T-cell (primary cell): Measurements from ENCODE around the gene HDGF. TPM values are rescaled to one million over a fixed set of nuclear protein-coding genes. Genes with fewer than 3 reads are reported as not detected.

Experiments
- ATAC-seq, 4 experiments: fragments of 200-7000 bp in 3 of 4; fragments of 150-1000 bp in 1 of 4; cut with Tn5 transposase; replicated peaks in 1 of 4; 1 replicate in 3 of 4; 2 replicates in 1 of 4; pipeline ENCODE4 v1.10.0; 2021; ENCODE audit warnings: moderate library complexity in 3 of 4, mild to moderate bottlenecking in 2 of 4, moderate number of reproducible peaks in 1 of 4
- CTCF ChIA-PET, 2 donors: fragments of 300-600 bp; sonication (Branson Sonifier 250); formaldehyde crosslinking; loops; one replicate each; lab custom pipeline; 2022; ENCODE audit warnings: antibody characterized with exemption in 2 of 2; lab: Charles Lee
- POLR2A ChIA-PET, 2 donors: fragments of 300-600 bp; sonication (Branson Sonifier 250); formaldehyde crosslinking; loops; one replicate each; lab custom pipeline; 2022; ENCODE audit warnings: antibody characterized with exemption in 2 of 2; lab: Charles Lee
- DNase-seq, 35 experiments: peaks; one replicate each; pipeline versions ENCODE4 v3.0.0 to v3.0.0-alpha.2; 2013 to 2023
- H3K27ac ChIP-seq: one replicate; pipeline ENCODE4 v1.5.1; 2013; ENCODE audit warnings: low read length
- H3K27me3 ChIP-seq, 2 experiments: replicated peaks in 1 of 2; 1 replicate in 1 of 2; 2 replicates in 1 of 2; pipeline versions ENCODE4 v1.6.1 to v1.7.0; 2013; ENCODE audit warnings: low read length in 1 of 2, mixed read lengths in 1 of 2; ENCODE audit not compliant: control insufficient read depth in 2 of 2, insufficient read depth in 2 of 2; ENCODE audit errors: extremely low read depth in 1 of 2
- H3K36me3 ChIP-seq, 2 donors: 1 replicate in 1 of 2; 2 replicates in 1 of 2; pipeline versions ENCODE4 v1.6.1 to v1.7.0; 2013; ENCODE audit warnings: low read length in 1 of 2; ENCODE audit not compliant: control insufficient read depth in 2 of 2, insufficient read depth in 1 of 2; ENCODE audit errors: extremely low read depth in 1 of 2
- H3K4me1 ChIP-seq, 2 experiments: 1 replicate in 1 of 2; 2 replicates in 1 of 2; pipeline versions ENCODE4 v1.6.1 to v1.7.0; 2013; ENCODE audit warnings: low read length in 2 of 2, mixed read lengths in 1 of 2; ENCODE audit not compliant: insufficient read depth in 2 of 2, control insufficient read depth in 1 of 2; ENCODE audit errors: extremely low read depth in 1 of 2
- H3K4me3 ChIP-seq, 2 donors: 1 replicate in 1 of 2; 2 replicates in 1 of 2; pipeline versions ENCODE4 v1.5.1 to v1.7.0; 2013; ENCODE audit warnings: mild to moderate bottlenecking in 2 of 2, low read length in 1 of 2, moderate library complexity in 1 of 2; ENCODE audit not compliant: control insufficient read depth in 1 of 2; ENCODE audit errors: extremely low read depth in 1 of 2
- H3K9me3 ChIP-seq: 2 replicates; pipeline ENCODE4 v1.7.0; 2013
- H3K27ac Mint-ChIP-seq, 2 donors: one replicate each; pipeline ENCODE4 v1.8.0; 2020 to 2021; ENCODE audit warnings: mild to moderate bottlenecking in 2 of 2, mixed read lengths in 2 of 2
- H3K27me3 Mint-ChIP-seq, 2 donors: one replicate each; pipeline ENCODE4 v1.8.0; 2021 to 2022; ENCODE audit warnings: mixed read lengths in 2 of 2
- H3K36me3 Mint-ChIP-seq: one replicate; pipeline ENCODE4 v1.8.0; 2021; ENCODE audit warnings: mixed read lengths
- H3K4me1 Mint-ChIP-seq, 3 donors: one replicate each; pipeline ENCODE4 v1.8.0; 2020 to 2022; ENCODE audit warnings: mixed read lengths in 3 of 3, mild to moderate bottlenecking in 1 of 3
- H3K4me3 Mint-ChIP-seq, 3 donors: one replicate each; pipeline ENCODE4 v1.8.0; 2020 to 2022; ENCODE audit warnings: mild to moderate bottlenecking in 3 of 3, mixed read lengths in 3 of 3, moderate library complexity in 3 of 3
- H3K9me3 Mint-ChIP-seq, 3 donors: one replicate each; pipeline ENCODE4 v1.8.0; 2020 to 2022; ENCODE audit warnings: mixed read lengths in 3 of 3
- WGBS: methylation state at CpG from one replicate; pipeline ENCODE4 v1.1.5; 2013; ENCODE audit warnings: missing lambda C conversion rate; ENCODE audit not compliant: insufficient coverage; 5-methylcytosine and 5-hydroxymethylcytosine counted together
- total RNA-seq, 35 experiments: library from RNA in 6 of 35; stranded (reverse) in 6 of 35; fragments of 120-200 nt in 1 of 35; gene quantifications; one replicate each; pipeline versions ENCODE4 v1.2.1 to v1.2.4 and lab custom pipeline; 2013 to 2026

The HDGF gene
- total RNA-seq, 5 donors from 2014 or later (not counting 1 experiment from before 2014, with no cell fraction given), result 72.9 to 108 (median 90.3) TPM

DNA sequence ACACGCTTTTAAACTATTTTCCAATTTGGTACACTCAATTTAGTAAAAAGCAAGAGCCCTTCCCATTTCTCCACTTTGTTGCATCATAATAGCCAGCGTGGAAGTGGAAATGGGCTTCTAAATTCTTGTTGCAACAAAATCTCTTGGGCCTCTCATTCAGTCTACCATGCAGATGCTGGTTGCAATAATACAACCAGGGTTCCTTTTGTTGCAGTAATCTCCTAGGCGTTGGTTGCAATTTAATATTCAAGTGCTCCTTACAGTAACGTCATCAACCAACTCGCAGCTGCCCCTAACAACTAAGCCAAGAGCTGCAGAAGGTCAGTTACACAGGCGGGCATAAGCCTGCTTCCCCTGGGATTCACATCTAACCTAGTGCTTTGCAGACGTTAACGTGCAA, 2.7 kb upstream of the HDGF start:
- CTCF ChIA-PET, result no interaction called here
- no peak overlapping the region for H3K27ac ChIP-seq
- Mint-ChIP-seq H3K27me3 (no peaks in the 10 kb centered on the region), H3K4me3 (no peak overlapping the region), H3K36me3 (no peaks in the 10 kb centered on the region), H3K9me3 (no peaks in the 10 kb centered on the region), H3K4me1 (peaks cover 34 to 42% (median 35%) of the 10 kb centered on the region in 3 donors), H3K27ac (no peak overlapping the region)
- POLR2A ChIA-PET, result no interaction called here
- H3K4me1 ChIP-seq, result peaks cover 20 to 26% of the 10 kb centered on the region in 2 experiments
- H3K27me3 ChIP-seq, result no peaks in the 10 kb centered on the region
- no peaks in the 10 kb centered on the region for H3K36me3 ChIP-seq
- no peak overlapping the region for H3K4me3 ChIP-seq
- 100% methylated on average over 5 of the region's 8 CpGs for WGBS
- DNase-seq (no peak), ATAC-seq (no peak)
- H3K9me3 ChIP-seq, result no peaks in the 10 kb centered on the region

DNA sequence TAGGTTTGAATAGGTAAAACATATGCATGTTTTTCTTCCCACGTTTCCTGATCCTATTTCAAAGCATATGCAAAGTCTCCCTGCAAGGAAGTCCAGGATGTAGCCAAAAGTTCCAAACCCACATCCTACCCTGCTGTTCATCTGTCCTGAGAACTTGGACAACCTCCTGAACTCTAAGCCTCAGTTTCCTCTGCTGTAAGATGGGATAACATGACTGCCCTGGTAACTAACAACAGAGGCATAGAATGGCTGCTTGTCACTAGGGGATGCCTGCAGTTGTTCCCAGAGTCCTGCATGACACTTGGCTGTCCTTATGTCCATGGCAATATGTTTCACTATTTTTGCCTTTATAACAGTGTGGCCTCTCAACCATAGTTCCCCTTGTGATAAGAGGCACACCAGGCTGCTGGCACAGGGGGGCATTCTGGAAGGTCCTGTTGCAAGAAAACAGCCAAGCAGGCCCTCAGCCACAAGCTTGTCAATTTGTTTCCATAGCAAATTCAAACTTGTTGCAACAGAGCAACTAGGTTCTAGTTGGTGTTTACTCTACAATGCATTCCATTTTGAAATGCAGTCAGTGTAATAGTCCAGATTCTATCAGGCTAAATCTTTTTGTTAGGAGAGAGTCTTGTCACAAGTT, 1.5 kb upstream of the HDGF start:
- Mint-ChIP-seq H3K4me1 (peaks cover 41 to 51% (median 47%) of the 10 kb centered on the region in 3 donors), H3K27ac (peak overlapping the region; percentile 91 to 92)
- no peak for DNase-seq

DNA sequence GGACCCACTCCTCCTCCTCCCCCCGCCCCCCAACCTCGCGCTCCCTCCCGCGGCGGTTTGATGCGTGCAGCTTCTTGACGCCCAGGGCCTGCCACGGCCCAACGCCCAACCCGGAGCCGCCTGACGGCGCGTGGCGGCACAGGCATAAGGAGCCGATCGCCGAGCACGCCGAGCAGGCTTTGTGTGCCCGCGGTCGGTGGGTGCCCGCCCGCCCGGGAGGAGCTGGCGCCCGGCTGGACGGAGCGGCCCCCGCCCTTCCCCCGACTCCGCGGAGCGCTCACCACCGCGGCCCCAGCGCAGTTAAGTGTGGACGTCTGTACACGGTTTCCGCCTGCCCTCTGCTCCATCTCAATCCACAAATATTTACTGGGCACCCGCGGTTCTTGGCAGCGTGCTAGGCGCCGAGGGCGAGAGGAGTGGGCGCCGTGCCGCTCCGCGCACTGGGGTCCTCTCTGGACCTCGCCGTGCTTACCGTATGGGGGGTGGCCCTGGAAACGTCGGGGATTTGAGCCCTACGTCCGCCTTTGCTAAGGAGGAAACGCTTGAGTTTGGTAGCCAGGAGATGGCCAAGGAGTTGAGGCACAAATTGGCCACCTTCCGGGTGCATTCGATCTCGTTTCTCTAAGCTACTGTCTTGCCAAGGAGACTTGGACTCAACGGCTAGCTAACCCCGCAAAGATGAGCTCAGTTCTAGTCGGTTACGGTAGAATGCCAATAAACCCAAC, 444 bp upstream of the HDGF start:
- ChIA-PET CTCF (interaction anchor here in 1 of 2 donors (0.9 to 3.9 kb wide), 4 partner anchors 10 to 25 kb away, joined by 6 to 40 read pairs (median 12); partner anchors contain the start of genes ISG20L2, METTL25B, MRPL24 and PRCC), POLR2A (interaction anchor here (0.6 to 1.8 kb wide), 8 partner anchors 11 to 161 kb away, joined by 3 to 17 read pairs (median 6); partner anchors contain the start of genes ISG20L2 (in 2 of the 2), METTL25B (in 2 of the 2) and MRPL24 (in 2 of the 2))
- Histone ChIP-seq H3K36me3 (no peaks in the 10 kb centered on the region), H3K27ac (peak overlapping the region; percentile 78), H3K27me3 (no peaks in the 10 kb centered on the region), H3K4me1 (peaks cover 37 to 49% of the 10 kb centered on the region in 2 experiments), H3K4me3 (peak overlapping the region; percentile 92 to 94), H3K9me3 (no peaks in the 10 kb centered on the region)
- ATAC-seq (peak; percentile 86 to 91 (median 88)), DNase-seq (peak; percentile 88 to 97 (median 95))
- no peaks in the 10 kb centered on the region for H3K9me3 Mint-ChIP-seq
- under 1% methylated on average over 48 of the region's 68 CpGs for WGBS
- H3K27ac Mint-ChIP-seq, result peak overlapping the region; percentile 91 to 92
- peaks cover 49 to 60% (median 56%) of the 10 kb centered on the region in 3 donors for H3K4me1 Mint-ChIP-seq
- no peaks in the 10 kb centered on the region for H3K36me3 Mint-ChIP-seq
- peak overlapping the region; percentile 91 to 92 (median 92) for H3K4me3 Mint-ChIP-seq
- H3K27me3 Mint-ChIP-seq, result no peaks in the 10 kb centered on the region

More for the DNA sequence above, 1.5 kb upstream of the HDGF start:
- Histone ChIP-seq H3K9me3 (no peaks in the 10 kb centered on the region), H3K4me1 (peaks cover 31 to 39% of the 10 kb centered on the region in 2 experiments), H3K27ac (no peak overlapping the region), H3K4me3 (peak overlapping the region in 1 of 2 donors; percentile 94), H3K27me3 (no peaks in the 10 kb centered on the region), H3K36me3 (no peaks in the 10 kb centered on the region)
- Mint-ChIP-seq H3K9me3 (no peaks in the 10 kb centered on the region), H3K36me3 (no peaks in the 10 kb centered on the region), H3K27me3 (no peaks in the 10 kb centered on the region), H3K4me3 (peak overlapping the region; percentile 91 to 92 (median 92))
- CTCF ChIA-PET, result interaction anchor here in 1 of 2 donors (1.6 to 3.9 kb wide), 3 partner anchors 12 to 26 kb away, joined by 9 to 40 read pairs (median 14); partner anchors contain the start of genes ISG20L2, METTL25B, MRPL24 and PRCC
- no CpG with 5 or more reads among the region's 1 CpG for WGBS
- ATAC-seq, result no peak
- POLR2A ChIA-PET, result interaction anchor here (0.6 to 1.8 kb wide), 4 partner anchors 12 to 237 kb away, joined by 3 to 8 read pairs (median 6); partner anchors contain the start of genes ISG20L2 (in 2 of the 2), METTL25B (in 2 of the 2) and MRPL24 (in 1 of the 2)

GRCh38 chr1:156750711-156751450, 594 bp downstream of the HDGF start:
- Mint-ChIP-seq H3K27me3 (no peaks in the 10 kb centered on the region), H3K4me1 (peaks cover 60 to 70% (median 66%) of the 10 kb centered on the region in 3 donors), H3K4me3 (peak overlapping the region; percentile 91 to 93 (median 92)), H3K9me3 (no peaks in the 10 kb centered on the region), H3K27ac (peak overlapping the region; percentile 97 to 98), H3K36me3 (peaks cover 1% of the 10 kb centered on the region)
- Histone ChIP-seq H3K36me3 (no peaks in the 10 kb centered on the region), H3K9me3 (no peaks in the 10 kb centered on the region), H3K27me3 (no peaks in the 10 kb centered on the region), H3K27ac (peak overlapping the region; percentile 68), H3K4me1 (peaks cover 45 to 59% of the 10 kb centered on the region in 2 experiments), H3K4me3 (peak overlapping the region; percentile 91 to 94)
- WGBS, result under 1% methylated on average over 36 of the region's 64 CpGs
- CTCF ChIA-PET, result interaction anchor here in 1 of 2 donors (0.9 to 3.9 kb wide), 3 partner anchors 9 to 23 kb away, joined by 6 to 40 read pairs (median 14); partner anchors contain the start of genes ISG20L2, METTL25B and MRPL24
- ATAC-seq (peak; percentile 32 to 37 (median 34)), DNase-seq (peak in 18 of 35 experiments; percentile 10 to 56 (median 29))
- POLR2A ChIA-PET, result interaction anchor here (1.2 to 1.8 kb wide), 2 partner anchors 10 to 22 kb away, joined by 3 to 8 read pairs; partner anchors contain the start of genes ISG20L2 (in 1 of the 2), METTL25B (in 1 of the 2) and MRPL24 (in 1 of the 2)

DNA sequence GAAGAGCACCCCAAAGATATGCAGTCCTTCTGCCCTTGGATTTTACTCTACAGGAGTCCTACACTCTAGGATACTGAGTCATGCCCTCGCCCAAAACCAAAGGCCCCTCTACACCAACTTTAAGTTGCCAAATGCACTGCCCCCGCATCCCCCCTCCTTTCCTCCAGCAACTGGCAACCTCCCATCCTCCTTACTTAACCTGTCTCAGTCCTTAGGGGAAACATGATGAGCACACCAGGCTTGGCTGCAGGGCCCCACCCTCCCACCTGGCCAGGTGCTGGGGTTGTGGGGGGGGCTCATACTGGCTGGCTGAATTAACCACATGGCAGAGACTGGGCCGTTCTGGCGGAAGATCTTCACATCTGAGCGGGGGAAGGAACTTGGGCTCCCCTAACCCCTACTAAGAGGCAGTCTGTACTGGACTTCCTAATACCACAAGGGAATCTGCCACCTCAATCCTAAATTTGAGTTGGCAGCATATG, 1.2 kb downstream of the HDGF start:
- CTCF ChIA-PET, result interaction anchor here in 1 of 2 donors (3.9 kb wide), 1 partner anchor 23 kb away, joined by 40 read pairs; the partner anchor contains the start of genes ISG20L2 and METTL25B
- WGBS, result 0% methylated on average over 2 of the region's 5 CpGs
- H3K4me3 Mint-ChIP-seq, result peak overlapping the region; percentile 91 to 93 (median 92)
- DNase-seq, result peak in 7 of 35 experiments; percentile 10 to 44 (median 26)
- H3K4me1 Mint-ChIP-seq, result peaks cover 66 to 72% (median 72%) of the 10 kb centered on the region in 3 donors
- ATAC-seq, result no peak
- peak overlapping the region; percentile 97 to 98 for H3K27ac Mint-ChIP-seq
- no peaks in the 10 kb centered on the region for H3K27me3 Mint-ChIP-seq
- peak overlapping the region; percentile 91 to 94 for H3K4me3 ChIP-seq
- no peaks in the 10 kb centered on the region for H3K9me3 Mint-ChIP-seq
- peaks cover 0 to 1% of the 10 kb centered on the region in 2 donors for H3K36me3 ChIP-seq
- POLR2A ChIA-PET, result no interaction called here
- no peaks in the 10 kb centered on the region for H3K27me3 ChIP-seq
- peak overlapping the region; percentile 68 for H3K27ac ChIP-seq
- H3K4me1 ChIP-seq, result peaks cover 47 to 60% of the 10 kb centered on the region in 2 experiments
- H3K36me3 Mint-ChIP-seq, result peaks cover 8% of the 10 kb centered on the region
- no peaks in the 10 kb centered on the region for H3K9me3 ChIP-seq
